Uterus (tissue), 4 donors: ENCODE results near the gene CTCF. TPM values are rescaled to one million over a fixed set of nuclear protein-coding genes. Genes with fewer than 3 reads are reported as not detected.

Source experiments
- DNase-seq, 2 donors: peaks; one replicate each; pipeline ENCODE4 v3.0.0-alpha.2; 2019 to 2020
- H3K27ac ChIP-seq, 2 donors: fragments of 200-600 bp; sonication (generic); 1 replicate in 1 of 2; 2 replicates in 1 of 2; pipeline ENCODE4 v1.5.1; 2016 to 2018
- H3K27me3 ChIP-seq, 2 donors: fragments of 200-600 bp; sonication (generic); one replicate each; pipeline ENCODE4 v1.5.1; 2018 to 2019; ENCODE audit warnings: control low read depth in 1 of 2
- H3K36me3 ChIP-seq, 2 donors: fragments of 200-600 bp; sonication (generic); one replicate each; pipeline ENCODE4 v1.5.1; 2019; ENCODE audit warnings: control low read depth in 1 of 2
- H3K4me1 ChIP-seq, 2 donors: fragments of 200-600 bp; sonication (generic); one replicate each; pipeline ENCODE4 v1.5.1; 2018 to 2019; ENCODE audit warnings: control low read depth in 1 of 2
- H3K4me3 ChIP-seq, 2 donors: fragments of 200-600 bp; sonication (generic); 1 replicate in 1 of 2; 2 replicates in 1 of 2; pipeline ENCODE4 v1.5.1; 2018 to 2019; ENCODE audit warnings: mild to moderate bottlenecking in 1 of 2
- H3K9me3 ChIP-seq, 2 donors: fragments of 200-600 bp; sonication (generic); one replicate each; pipeline ENCODE4 v1.5.1; 2019; ENCODE audit warnings: control low read depth in 1 of 2
- CTCF ChIP-seq, 4 experiments: fragments of 200-600 bp in 2 of 4; fragments of 450-650 bp in 2 of 4; sonication (generic) in 2 of 4; IDR thresholded peaks; one replicate each; pipeline ENCODE4 v1.5.1; 2016 to 2019; ENCODE audit warnings: antibody characterized with exemption in 4 of 4, mild to moderate bottlenecking in 2 of 4, moderate library complexity in 1 of 4
- POLR2A ChIP-seq, 2 donors: fragments of 450-650 bp; IDR thresholded peaks; one replicate each; pipeline ENCODE4 v1.6.1; 2016; ENCODE audit warnings: antibody characterized with exemption in 2 of 2, mild to moderate bottlenecking in 1 of 2, moderate library complexity in 1 of 2
- intact Hi-C: fragments of 100-400 bp; cut with DNase I; formaldehyde crosslinking; loops from one replicate; pipeline ENCODE4 v1.15.1; 2023; ENCODE audit warnings: low total_unique reads
- total RNA-seq, 4 donors: library from RNA; depleted of rRNA in 3 of 4; stranded (reverse); fragments of >200 nt in 3 of 4; gene quantifications; one replicate each; pipeline versions ENCODE4 v1.1.0 to v1.2.4, GENCODE V29; 2014 to 2023
- donor health status: DM: yes; HTN: yes; CAD: no.

The CTCF gene
- total RNA-seq, 4 donors from 2014 or later: 24.8 to 54.1 (median 43.7) TPM

DNA sequence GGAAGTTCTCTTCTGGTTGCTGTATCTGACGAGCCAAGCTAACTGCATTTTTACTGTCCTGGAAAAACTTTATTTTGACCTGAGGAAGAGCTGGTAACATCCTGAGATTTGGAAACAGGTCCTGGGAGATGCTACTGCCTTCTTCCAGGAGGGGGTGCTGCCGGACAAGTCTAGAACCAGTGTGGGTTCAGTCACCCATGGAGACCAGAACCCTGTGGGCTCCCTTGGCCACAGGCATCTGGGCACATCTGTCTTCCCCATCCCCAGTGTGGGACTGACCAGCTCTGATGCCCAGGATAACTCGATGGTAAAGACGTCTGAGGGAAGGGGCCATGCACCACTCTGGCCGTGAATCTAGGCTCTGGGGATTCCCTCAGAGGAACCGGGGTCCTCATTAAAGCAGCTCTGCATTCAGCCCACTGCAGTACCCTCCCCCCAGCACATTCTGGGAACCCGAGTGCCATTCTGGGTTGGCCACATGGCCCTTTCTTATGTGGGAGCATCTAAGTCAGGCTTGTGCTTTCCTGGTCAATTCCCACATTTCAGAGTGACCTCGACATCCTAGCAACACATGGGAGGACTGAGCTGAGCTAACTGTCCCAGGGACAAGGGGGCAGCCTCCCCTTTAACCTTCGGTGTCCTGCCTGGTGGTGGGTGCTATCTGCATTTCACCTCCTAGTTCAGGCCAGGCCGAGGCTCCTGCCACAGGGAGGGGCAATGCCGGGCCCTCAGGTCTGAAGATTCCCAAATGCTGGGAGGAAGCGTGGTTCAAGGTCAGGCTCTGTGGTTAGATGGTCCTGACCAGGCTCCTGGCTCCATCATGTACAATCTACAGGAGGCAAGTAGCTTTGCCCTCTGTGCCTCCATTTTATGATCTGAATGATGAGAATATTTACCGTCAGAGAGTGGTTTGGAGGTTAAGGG lies 110.7 kb downstream of the CTCF start:
- intact Hi-C loops: no loop called here
- no peak for TF ChIP-seq POLR2A (IDR thresholded peaks at IDR 0.05)
- TF ChIP-seq CTCF (IDR thresholded peaks at IDR 0.05): peak; percentile 41 to 70 (median 49)
- DNase-seq: peak in 1 of 2 donors; percentile 65
- Histone ChIP-seq H3K4me1 (no peaks in the 10 kb centered on the region), H3K27me3 (no peaks in the 10 kb centered on the region), H3K27ac (peak overlapping the region; percentile 54 to 57), H3K9me3 (no peaks in the 10 kb centered on the region), H3K36me3 (no peaks in the 10 kb centered on the region), H3K4me3 (no peak overlapping the region)

DNA sequence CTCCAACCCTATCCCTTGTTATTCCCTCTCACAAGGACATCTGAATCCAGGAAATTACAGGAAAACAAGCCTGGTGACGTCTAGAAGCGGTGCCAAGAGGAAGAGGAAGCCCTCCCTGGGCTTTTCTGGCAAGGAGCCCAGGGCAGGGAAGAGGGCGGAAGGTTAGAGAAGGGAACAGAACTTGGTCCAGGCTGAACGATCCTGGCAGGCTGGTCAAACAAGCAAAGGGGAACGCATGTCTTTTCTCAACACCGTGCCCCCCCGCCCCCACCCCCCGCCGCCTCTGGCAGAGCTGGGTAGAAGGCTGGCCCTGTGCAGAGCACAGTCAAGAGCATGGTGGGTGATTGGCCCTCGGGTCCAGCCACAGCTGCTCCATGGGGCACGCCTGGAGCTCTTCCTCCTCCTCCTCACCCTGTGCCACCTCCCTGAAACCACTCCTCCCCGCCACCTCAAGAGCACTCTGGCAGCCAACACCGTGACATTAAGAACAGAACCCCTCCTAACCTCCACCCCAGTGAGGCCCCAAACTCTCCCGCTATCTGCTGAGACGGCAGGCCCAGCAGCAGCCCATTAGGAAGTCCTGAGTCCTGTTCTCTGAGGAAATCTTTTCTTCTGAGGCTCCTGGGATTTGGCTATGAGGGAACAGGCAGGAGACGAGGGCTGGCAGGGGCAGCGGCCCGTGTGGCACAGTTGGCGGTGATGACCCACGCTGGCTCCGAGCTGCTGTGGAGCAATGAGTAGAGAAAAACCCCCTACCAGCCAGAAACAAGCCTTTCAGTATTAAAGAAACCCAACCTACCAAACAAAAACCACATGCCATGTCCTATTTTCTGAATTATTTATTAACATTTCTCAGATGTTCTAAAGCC lies 111.6 kb downstream of the CTCF start:
- H3K27me3 ChIP-seq: no peaks in the 10 kb centered on the region
- H3K4me1 ChIP-seq: no peaks in the 10 kb centered on the region
- H3K27ac ChIP-seq: peak overlapping the region; percentile 54 to 57
- no peak for TF ChIP-seq CTCF (IDR thresholded peaks at IDR 0.05)
- no peak for TF ChIP-seq POLR2A (IDR thresholded peaks at IDR 0.05)
- intact Hi-C loops: no loop called here
- H3K4me3 ChIP-seq: no peak overlapping the region
- H3K9me3 ChIP-seq: no peaks in the 10 kb centered on the region
- no peaks in the 10 kb centered on the region for H3K36me3 ChIP-seq
- peak in 1 of 2 donors; percentile 72 for DNase-seq

DNA sequence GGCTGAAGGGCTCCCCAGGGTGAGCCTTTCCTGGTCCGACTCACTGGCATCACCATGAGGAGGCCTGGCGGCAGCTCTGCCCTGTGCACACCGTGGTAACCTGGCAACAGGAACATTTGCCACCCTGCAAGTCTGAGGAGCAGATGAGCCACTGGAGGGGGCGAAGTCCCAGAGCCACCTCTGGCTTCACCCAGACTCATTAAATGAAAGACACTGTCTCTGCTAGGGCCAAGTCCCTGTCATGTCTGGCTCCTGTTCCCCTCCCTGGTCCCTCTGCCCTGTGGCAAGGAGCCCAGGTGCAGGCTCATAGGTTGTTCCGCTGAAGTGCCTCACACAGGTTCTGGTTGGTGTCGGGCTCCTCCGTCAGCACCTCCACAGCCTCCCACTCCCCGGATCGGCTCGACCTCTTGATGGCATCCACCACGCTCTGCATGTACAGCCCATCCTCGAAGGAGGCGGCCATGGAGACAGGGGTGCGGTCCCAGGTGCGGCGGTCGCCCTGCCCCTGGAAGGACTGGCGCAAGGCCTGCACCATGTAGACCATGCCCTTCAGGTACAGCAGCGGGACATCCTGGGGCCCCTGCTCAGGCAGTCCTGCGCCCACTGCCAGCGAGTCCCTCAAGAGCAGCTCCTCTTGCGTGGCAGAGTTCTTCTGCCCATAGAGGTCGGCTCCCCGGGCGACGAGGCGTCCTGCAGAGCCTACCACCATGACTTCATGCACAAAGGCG lies 112.7 kb downstream of the CTCF start:
- no peaks in the 10 kb centered on the region for H3K9me3 ChIP-seq
- TF ChIP-seq POLR2A (IDR thresholded peaks at IDR 0.05) (no peak), CTCF (IDR thresholded peaks at IDR 0.05) (no peak)
- no peaks in the 10 kb centered on the region for H3K36me3 ChIP-seq
- no peak overlapping the region for H3K4me3 ChIP-seq
- no peak for DNase-seq
- intact Hi-C loops: no loop called here
- H3K4me1 ChIP-seq: no peaks in the 10 kb centered on the region
- H3K27ac ChIP-seq: peak overlapping the region; percentile 54 to 57
- no peaks in the 10 kb centered on the region for H3K27me3 ChIP-seq

DNA sequence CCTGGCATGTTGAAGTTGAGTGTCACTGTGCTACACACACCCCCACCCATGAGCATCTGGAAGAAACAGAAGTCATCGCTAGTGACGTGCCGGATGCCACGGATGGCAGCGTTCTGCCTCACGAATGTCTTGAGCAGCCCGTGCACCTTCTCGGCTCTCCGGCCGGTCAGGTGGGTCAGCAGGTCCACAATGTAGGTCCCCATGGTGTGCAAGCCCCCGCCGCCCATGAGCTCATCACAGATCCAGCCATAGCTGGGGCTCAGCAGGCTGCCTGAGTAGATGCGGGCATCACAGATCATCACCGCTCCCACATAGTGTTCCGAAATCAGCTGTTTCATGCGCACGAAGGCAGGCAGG lies 113.2 kb downstream of the CTCF start:
- no peak for DNase-seq
- no peaks in the 10 kb centered on the region for H3K36me3 ChIP-seq
- no peaks in the 10 kb centered on the region for H3K27me3 ChIP-seq
- intact Hi-C loops: no loop called here
- H3K4me1 ChIP-seq: no peaks in the 10 kb centered on the region
- H3K9me3 ChIP-seq: no peaks in the 10 kb centered on the region
- TF ChIP-seq POLR2A (IDR thresholded peaks at IDR 0.05): no peak
- no peak for TF ChIP-seq CTCF (IDR thresholded peaks at IDR 0.05)
- H3K4me3 ChIP-seq: no peak overlapping the region
- no peak overlapping the region for H3K27ac ChIP-seq
